Measurements from ENCODE around the gene ADGRL3.

GRCh38 chr4:61445374-61446063, 245.4 kb downstream of the ADGRL3 start:
- no peak for TF ChIP-seq CTCF (conservative IDR thresholded peaks at IDR 0.05 in 1 of 2, IDR thresholded peaks at IDR 0.05 in 1 of 2; ENCODE audit: low read depth in 1 of 2, low read length in 2 of 2)
- TF ChIP-seq EZH2 (IDR thresholded peaks at IDR 0.05; ENCODE audit: low read length, missing control alignments): no peak
